Measurements from ENCODE around the gene BATF. TPM values are rescaled to one million over a fixed set of nuclear protein-coding genes. Genes with fewer than 3 reads are reported as not detected.

The BATF gene
- total RNA-seq, 1 donor from 2014 or later, result not detected

DNA sequence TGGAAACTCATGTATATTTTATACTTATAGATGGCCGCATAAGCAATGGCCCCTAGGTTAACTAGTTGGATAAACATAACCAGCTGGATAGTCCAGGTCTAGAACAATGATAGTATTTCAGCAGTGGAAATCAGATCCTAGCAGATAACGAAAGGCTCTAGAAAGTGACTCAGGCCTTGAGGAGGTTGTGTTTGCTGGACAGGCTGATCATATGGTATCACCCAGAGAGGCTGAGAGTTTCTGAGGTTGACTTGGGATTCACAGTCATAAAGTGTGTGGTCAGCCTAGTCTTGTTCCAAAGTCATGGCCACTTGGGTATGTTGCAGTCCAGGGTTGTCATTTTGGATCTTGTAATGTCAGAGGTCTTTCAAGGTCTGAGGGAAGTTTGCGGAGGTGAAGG, 73.0 kb downstream of the BATF start:
- Mint-ChIP-seq H3K27ac (ENCODE audit: unreplicated experiment) (no peak overlapping the region), H3K36me3 (ENCODE audit: low read depth) (no peaks in the 10 kb centered on the region), H3K4me3 (ENCODE audit: unreplicated experiment) (no peak overlapping the region), H3K9me3 (ENCODE audit: low read depth) (peaks cover 6% of the 10 kb centered on the region), H3K27me3 (ENCODE audit: low read depth) (peaks cover 10% of the 10 kb centered on the region), H3K4me1 (ENCODE audit: low read depth) (no peaks in the 10 kb centered on the region)
- TF ChIP-seq, protein P1, sequence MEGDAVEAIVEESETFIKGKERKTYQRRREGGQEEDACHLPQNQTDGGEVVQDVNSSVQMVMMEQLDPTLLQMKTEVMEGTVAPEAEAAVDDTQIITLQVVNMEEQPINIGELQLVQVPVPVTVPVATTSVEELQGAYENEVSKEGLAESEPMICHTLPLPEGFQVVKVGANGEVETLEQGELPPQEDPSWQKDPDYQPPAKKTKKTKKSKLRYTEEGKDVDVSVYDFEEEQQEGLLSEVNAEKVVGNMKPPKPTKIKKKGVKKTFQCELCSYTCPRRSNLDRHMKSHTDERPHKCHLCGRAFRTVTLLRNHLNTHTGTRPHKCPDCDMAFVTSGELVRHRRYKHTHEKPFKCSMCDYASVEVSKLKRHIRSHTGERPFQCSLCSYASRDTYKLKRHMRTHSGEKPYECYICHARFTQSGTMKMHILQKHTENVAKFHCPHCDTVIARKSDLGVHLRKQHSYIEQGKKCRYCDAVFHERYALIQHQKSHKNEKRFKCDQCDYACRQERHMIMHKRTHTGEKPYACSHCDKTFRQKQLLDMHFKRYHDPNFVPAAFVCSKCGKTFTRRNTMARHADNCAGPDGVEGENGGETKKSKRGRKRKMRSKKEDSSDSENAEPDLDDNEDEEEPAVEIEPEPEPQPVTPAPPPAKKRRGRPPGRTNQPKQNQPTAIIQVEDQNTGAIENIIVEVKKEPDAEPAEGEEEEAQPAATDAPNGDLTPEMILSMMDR (IDR thresholded peaks at IDR 0.05), result no peak
- no peak for DNase-seq (ENCODE audit: low spot score)

Other genes starting within 250 kb of the BATF start
- gene FOS, start 243.6 kb upstream of the BATF start, total RNA-seq, result 116 to 175 TPM (median 152 TPM) in 3 replicates
- 25.9 to 78.0 TPM (median 72.2 TPM) in 3 replicates for gene JDP2, start 94.4 kb upstream of the BATF start, total RNA-seq
- 1.4 to 1.7 TPM (median 1.7 TPM) in 3 replicates for gene FLVCR2, start 56.2 kb downstream of the BATF start, total RNA-seq
- 15.5 to 20.4 TPM (median 16.7 TPM) in 3 replicates for gene ERG28, start 138.4 kb downstream of the BATF start, total RNA-seq
- gene TTLL5, start 138.8 kb downstream of the BATF start, total RNA-seq, result 22.1 to 39.2 TPM (median 28.4 TPM) in 3 replicates

Data from chondrocyte (in vitro differentiated cells).